Subcutaneous abdominal adipose tissue (tissue), 5 donors: Measurements from ENCODE around the gene SLC35A2.

Experiments used
- H3K27ac ChIP-seq: one replicate; pipeline ENCODE4 v1.7.0; 2013; ENCODE audit warnings: low read depth, mild to moderate bottlenecking, inconsistent platforms, low read length, moderate library complexity
- H3K27me3 ChIP-seq, 5 donors: one replicate each; pipeline ENCODE4 v1.7.0; 2013; ENCODE audit warnings: low read length in 5 of 5, inconsistent platforms in 1 of 5; ENCODE audit not compliant: control insufficient read depth in 5 of 5, insufficient read depth in 4 of 5
- H3K36me3 ChIP-seq, 5 donors: one replicate each; pipeline ENCODE4 v1.7.0; 2013; ENCODE audit warnings: low read length in 5 of 5; ENCODE audit not compliant: control insufficient read depth in 5 of 5, insufficient read depth in 5 of 5
- H3K4me1 ChIP-seq, 5 donors: one replicate each; pipeline ENCODE4 v1.7.0; 2013; ENCODE audit warnings: low read length in 5 of 5, mild to moderate bottlenecking in 3 of 5, moderate library complexity in 1 of 5; ENCODE audit not compliant: control insufficient read depth in 5 of 5, insufficient read depth in 5 of 5
- H3K4me3 ChIP-seq, 5 donors: one replicate each; pipeline ENCODE4 v1.7.0; 2013; ENCODE audit warnings: low read length in 5 of 5, low read depth in 1 of 5
- H3K9ac ChIP-seq, 5 donors: one replicate each; pipeline ENCODE4 v1.7.0; 2013; ENCODE audit warnings: low read length in 5 of 5, mild to moderate bottlenecking in 4 of 5, moderate library complexity in 3 of 5
- H3K9me3 ChIP-seq, 5 donors: one replicate each; pipeline ENCODE4 v1.7.0; 2013; ENCODE audit warnings: low read length in 5 of 5; ENCODE audit not compliant: control insufficient read depth in 5 of 5
- donor health status: healthy.
- donor health status: healthy.
- donor health status: healthy.
- donor health status: healthy.
- donor health status: healthy.

The SLC35A2 gene

DNA sequence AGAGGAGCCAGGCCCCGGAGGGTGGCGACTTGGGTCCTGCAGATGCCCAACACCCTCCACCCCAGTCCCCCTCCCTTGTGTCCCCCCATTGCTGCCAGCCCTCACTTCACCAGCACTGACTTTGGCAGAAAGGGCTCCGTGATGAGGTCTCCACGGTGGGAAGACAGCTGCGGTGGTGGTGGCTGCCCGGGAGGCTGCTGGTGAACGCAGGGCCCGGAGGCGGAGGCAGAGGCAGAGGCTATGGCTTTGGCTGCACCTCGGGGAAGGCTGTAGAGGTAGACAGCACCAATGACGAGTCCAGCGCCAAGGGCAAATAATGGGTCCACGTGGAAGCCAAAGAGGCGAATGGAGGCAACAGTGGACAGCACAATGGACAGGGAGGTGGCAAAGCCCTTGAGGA lies 6.8 kb downstream of the SLC35A2 start:
- Histone ChIP-seq H3K4me1 (no peaks in the 10 kb centered on the region), H3K4me3 (no peak overlapping the region), H3K9ac (no peak overlapping the region), H3K9me3 (peaks cover 0 to 2% (median 0%) of the 10 kb centered on the region in 5 donors), H3K27me3 (peaks cover 0 to 7% (median 5%) of the 10 kb centered on the region in 5 donors), H3K27ac (no peak overlapping the region), H3K36me3 (peaks cover 0 to 60% (median 34%) of the 10 kb centered on the region in 5 donors)

DNA sequence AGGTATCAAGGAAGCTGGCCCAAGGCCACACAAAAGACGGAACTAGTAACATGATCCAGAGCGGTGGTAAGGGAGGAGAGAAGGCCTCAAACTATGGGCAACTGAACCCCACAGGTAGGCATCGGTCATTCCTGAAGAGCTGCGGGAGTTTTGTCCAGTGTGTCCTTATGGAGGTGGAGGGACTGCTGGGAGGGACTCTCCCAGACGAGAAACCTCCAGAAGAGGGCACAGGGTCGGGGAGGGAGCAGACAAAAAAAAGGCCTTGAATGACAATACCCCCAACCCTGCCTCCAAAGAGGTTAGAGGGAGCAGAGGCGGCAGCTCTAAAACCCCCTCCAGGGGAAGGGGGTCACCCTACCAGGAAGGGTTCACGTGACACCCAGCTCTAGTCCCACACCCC lies 7.3 kb downstream of the SLC35A2 start:
- H3K27ac ChIP-seq = no peak overlapping the region
- peaks cover 0 to under 1% (median 0%) of the 10 kb centered on the region in 5 donors for H3K4me1 ChIP-seq
- peaks cover 0 to 2% (median 0%) of the 10 kb centered on the region in 5 donors for H3K9me3 ChIP-seq
- H3K27me3 ChIP-seq = peaks cover 0 to 7% (median 5%) of the 10 kb centered on the region in 5 donors
- no peak overlapping the region for H3K4me3 ChIP-seq
- peaks cover 0 to 59% (median 32%) of the 10 kb centered on the region in 5 donors for H3K36me3 ChIP-seq
- H3K9ac ChIP-seq = no peak overlapping the region

DNA sequence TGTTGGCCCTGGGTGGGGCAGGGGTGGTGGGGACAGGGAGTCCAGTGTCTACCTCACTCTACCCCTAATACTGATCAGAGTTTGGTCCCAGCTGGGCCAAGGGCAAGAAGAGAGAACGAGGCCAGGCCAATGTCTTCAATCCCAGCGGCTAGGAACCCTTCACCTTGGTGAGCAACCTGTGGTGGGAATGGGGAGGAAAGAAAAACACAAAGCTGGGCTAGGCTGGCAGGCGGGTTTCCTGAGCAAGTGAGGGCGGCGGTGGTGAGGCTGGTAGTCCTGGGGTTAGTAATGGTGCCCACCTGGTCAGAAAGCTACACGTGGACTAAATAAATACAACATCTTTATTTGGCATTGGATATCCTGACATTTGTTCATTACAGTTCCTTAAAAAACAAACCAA lies 8.2 kb downstream of the SLC35A2 start:
- Histone ChIP-seq H3K4me3 (no peak overlapping the region), H3K36me3 (peaks cover 0 to 55% (median 31%) of the 10 kb centered on the region in 5 donors)

DNA sequence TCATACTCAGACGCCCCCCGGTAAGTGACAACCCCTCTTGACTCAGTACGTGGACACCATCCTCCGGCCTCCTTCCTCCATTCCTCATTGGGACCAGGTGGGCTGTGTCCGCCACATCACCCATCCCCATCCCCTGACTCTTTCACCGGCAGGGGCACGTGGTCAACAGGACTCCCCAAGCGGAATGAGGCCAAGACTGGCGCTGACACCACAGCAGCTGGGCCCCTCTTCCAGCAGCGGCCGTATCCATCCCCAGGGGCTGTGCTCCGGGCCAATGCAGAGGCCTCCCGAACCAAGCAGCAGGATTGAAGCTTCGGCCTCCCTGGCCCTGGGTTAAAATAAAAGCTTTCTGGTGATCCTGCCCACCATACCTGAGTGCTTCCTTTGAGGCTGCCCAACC lies 8.7 kb downstream of the SLC35A2 start:
- Histone ChIP-seq H3K36me3 (peaks cover 0 to 55% (median 31%) of the 10 kb centered on the region in 5 donors), H3K9ac (no peak overlapping the region), H3K27ac (no peak overlapping the region), H3K27me3 (peaks cover 0 to 7% (median 5%) of the 10 kb centered on the region in 5 donors), H3K9me3 (peaks cover 0 to 5% (median 0%) of the 10 kb centered on the region in 5 donors), H3K4me3 (no peak overlapping the region), H3K4me1 (peaks cover 0 to 10% (median 7%) of the 10 kb centered on the region in 5 donors)

More for the DNA sequence above, 8.2 kb downstream of the SLC35A2 start:
- Histone ChIP-seq H3K9me3 (peaks cover 0 to 2% (median 0%) of the 10 kb centered on the region in 5 donors), H3K27ac (no peak overlapping the region), H3K27me3 (peaks cover 0 to 7% (median 5%) of the 10 kb centered on the region in 5 donors), H3K4me1 (peaks cover 0 to 8% (median 5%) of the 10 kb centered on the region in 5 donors), H3K9ac (no peak overlapping the region)

DNA sequence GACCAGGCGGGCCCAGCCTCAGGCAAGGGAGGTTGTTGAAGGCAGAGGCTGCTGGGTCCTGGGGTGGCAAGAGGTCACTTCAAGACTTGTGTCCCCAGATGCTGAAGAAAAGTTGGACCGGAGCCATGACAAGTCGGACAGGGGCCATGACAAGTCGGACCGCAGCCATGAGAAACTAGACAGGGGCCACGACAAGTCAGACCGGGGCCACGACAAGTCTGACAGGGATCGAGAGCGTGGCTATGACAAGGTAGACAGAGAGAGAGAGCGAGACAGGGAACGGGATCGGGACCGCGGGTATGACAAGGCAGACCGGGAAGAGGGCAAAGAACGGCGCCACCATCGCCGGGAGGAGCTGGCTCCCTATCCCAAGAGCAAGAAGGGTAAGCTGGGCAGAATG lies 9.3 kb downstream of the SLC35A2 start:
- Histone ChIP-seq H3K27ac (no peak overlapping the region), H3K4me3 (no peak overlapping the region), H3K27me3 (peaks cover 0 to 7% (median 5%) of the 10 kb centered on the region in 5 donors), H3K4me1 (peaks cover 0 to 10% (median 7%) of the 10 kb centered on the region in 5 donors), H3K9me3 (peaks cover 0 to 10% (median 4%) of the 10 kb centered on the region in 5 donors), H3K9ac (no peak overlapping the region), H3K36me3 (peaks cover 0 to 55% (median 31%) of the 10 kb centered on the region in 5 donors)

DNA sequence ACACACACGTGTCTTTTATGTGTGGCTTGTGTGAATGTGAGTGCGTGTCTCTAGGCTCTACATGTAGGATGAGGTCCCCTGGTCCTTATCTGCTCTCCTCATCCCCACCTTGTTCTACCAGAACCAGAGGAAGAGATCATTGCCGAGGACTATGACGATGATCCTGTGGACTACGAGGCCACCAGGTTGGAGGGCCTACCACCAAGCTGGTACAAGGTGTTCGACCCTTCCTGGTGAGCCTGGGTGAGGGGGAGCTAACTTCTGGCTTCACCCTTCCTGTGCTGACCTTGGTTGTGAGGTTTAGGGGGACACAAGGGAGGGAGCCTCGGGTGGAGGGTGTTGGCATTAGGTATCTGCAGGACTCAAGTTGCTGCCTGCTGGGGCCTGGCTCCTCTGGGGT lies 10.4 kb downstream of the SLC35A2 start:
- Histone ChIP-seq H3K36me3 (peaks cover 0 to 48% (median 29%) of the 10 kb centered on the region in 5 donors), H3K27ac (no peak overlapping the region), H3K4me3 (no peak overlapping the region), H3K4me1 (peaks cover 2 to 16% (median 16%) of the 10 kb centered on the region in 5 donors), H3K27me3 (peaks cover 0 to 7% (median 5%) of the 10 kb centered on the region in 5 donors), H3K9me3 (peaks cover 0 to 10% (median 7%) of the 10 kb centered on the region in 5 donors), H3K9ac (no peak overlapping the region)

DNA sequence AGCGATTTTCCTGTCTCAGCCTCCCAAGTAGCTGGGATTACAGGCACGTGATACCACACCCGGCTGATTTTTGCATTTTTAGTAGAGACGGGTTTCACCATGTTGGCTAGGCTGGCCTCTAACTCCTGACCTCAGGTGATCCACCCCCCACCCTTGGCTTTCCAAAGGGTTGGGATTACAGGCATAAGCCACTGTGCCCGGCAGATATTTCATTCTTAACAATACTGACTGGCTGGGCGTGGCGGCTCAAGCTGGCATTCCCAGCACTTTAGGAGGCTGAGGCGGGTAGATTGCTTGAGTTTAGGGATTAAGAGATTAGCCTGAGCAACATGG lies 12.4 kb downstream of the SLC35A2 start:
- Histone ChIP-seq H3K9ac (no peak overlapping the region), H3K27me3 (peaks cover 0 to 5% (median 5%) of the 10 kb centered on the region in 5 donors), H3K36me3 (peaks cover 0 to 38% (median 21%) of the 10 kb centered on the region in 5 donors), H3K4me1 (peaks cover 2 to 16% (median 16%) of the 10 kb centered on the region in 5 donors), H3K27ac (no peak overlapping the region), H3K9me3 (peaks cover 0 to 10% (median 7%) of the 10 kb centered on the region in 5 donors), H3K4me3 (no peak overlapping the region)

DNA sequence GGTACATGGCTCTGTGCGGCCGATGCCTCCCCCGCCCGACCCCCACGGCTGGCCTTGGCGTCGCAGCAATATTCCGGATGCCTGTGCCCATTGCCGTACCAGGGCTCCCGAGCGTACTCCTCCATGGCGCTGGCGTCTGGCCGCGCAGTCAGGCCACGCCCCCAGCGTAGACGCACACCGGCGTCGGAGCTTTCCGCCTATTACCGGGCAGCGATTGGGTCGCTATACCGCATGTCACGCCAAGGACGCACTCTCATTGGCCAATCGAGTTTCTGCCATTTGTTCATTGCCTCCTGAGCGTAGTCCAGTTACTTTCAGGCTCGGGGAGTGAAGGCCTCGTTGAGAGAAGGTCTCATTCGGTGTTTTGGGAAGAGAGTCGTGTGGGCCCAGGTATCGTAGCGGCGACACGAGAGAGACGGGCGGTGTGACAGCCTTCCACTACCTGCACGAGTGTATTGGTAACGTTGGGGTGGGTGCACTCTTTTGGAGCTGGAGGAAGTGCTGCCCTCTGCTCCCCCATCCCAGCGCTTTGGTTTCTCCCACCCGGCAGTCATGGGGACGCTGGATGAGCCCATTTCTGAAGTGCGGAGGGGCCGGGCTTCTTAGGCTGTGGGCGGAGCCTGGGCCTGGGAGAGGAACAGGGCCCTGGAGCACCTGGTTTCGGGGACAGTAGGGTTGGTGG lies 13.7 kb downstream of the SLC35A2 start, which contains the start of the genes PQBP1 and TIMM17B:
Gene PQBP1, plus strand, starts transcription at position 306 of the 682 bp plus-strand sequence. CDS start 580 bp downstream, outside the sequence.
Gene TIMM17B, minus strand, starts transcription at position 144 of the 682 bp plus-strand sequence. Its CDS starts 19 bp downstream, at position 125.
- peaks cover 0 to 10% (median 7%) of the 10 kb centered on the region in 5 donors for H3K9me3 ChIP-seq
- peak within 1 kb of the TSS; percentile 75 to 91 (median 82) for H3K9ac ChIP-seq
- peak within 1 kb of the TSS; percentile 71 to 82 (median 80) for H3K4me3 ChIP-seq
- H3K36me3 ChIP-seq = peaks cover 0 to 39% (median 16%) of the 10 kb centered on the region in 5 donors
- peak within 1 kb of the TSS; percentile 95 for H3K27ac ChIP-seq
- peaks cover 0 to 8% (median 2%) of the 10 kb centered on the region in 5 donors for H3K27me3 ChIP-seq
- H3K4me1 ChIP-seq = peaks cover 2 to 16% (median 16%) of the 10 kb centered on the region in 5 donors

DNA sequence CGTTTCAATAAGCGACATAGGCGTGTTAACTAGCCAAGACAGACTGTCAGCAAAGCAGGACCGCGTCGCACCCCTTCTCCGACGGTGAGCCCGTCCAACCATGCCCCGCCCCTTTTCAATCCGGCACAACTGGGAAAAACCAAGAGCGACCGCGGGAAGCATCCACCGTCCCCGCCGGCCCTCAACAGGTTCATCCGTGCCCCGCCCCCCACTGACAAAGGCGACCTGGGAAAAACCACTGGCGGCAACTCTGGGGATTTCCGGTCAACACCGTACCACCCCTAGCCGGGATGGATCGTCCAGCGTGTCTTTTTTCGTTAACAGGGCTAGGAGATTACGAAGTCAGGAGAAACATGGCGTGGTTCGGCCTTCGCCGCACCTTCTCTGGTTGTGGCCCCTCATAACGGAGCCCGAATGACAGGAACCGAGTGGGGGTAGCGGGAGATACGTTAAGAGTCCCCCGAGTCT lies 14.3 kb downstream of the SLC35A2 start:
- Histone ChIP-seq H3K4me3 (peak overlapping the region; percentile 71 to 82 (median 80)), H3K9me3 (peaks cover 0 to 10% (median 7%) of the 10 kb centered on the region in 5 donors), H3K9ac (peak overlapping the region; percentile 75 to 91 (median 82)), H3K4me1 (peaks cover 2 to 16% (median 16%) of the 10 kb centered on the region in 5 donors), H3K27me3 (peaks cover 0 to 5% (median 2%) of the 10 kb centered on the region in 5 donors), H3K36me3 (peaks cover 0 to 34% (median 10%) of the 10 kb centered on the region in 5 donors), H3K27ac (peak overlapping the region; percentile 95)

DNA sequence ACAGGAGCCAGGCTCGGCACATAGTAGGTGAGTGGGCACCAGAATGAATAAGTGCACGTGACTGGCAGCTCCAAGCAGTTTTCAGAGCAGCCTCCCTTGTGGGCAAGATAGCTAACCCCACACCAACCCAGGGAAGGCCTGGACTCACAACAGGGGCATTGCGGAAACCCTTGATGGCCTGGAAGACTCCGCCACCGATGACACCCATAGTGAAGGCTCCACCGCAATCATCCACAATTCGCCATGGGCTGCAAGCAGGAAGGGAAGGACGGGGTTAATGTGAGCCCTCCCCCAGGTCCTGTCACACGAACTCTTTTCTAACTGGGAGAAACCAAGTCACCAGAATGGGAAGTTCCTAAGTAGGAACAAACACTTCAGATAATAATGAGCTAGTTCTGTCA lies 14.8 kb downstream of the SLC35A2 start:
- peaks cover 0 to 6% (median 2%) of the 10 kb centered on the region in 5 donors for H3K27me3 ChIP-seq
- peak overlapping the region; percentile 95 for H3K27ac ChIP-seq
- peaks cover 0 to 28% (median 5%) of the 10 kb centered on the region in 5 donors for H3K36me3 ChIP-seq
- H3K9ac ChIP-seq = peak overlapping the region in 4 of 5 donors; percentile 80 to 91 (median 85)
- H3K4me3 ChIP-seq = peak overlapping the region; percentile 71 to 82 (median 80)
- peaks cover 2 to 21% (median 21%) of the 10 kb centered on the region in 5 donors for H3K4me1 ChIP-seq
- H3K9me3 ChIP-seq = peaks cover 0 to 10% (median 7%) of the 10 kb centered on the region in 5 donors
